OCI-M1 (cell line): ENCODE data around the gene AFF2.
A peak's percentile ranks its signal among the peaks of the same experiment; 100 is the strongest.
"Not testable (repeated sequence)": the region's sequence is repeated elsewhere in the genome, so short reads cannot be mapped to it uniquely, and the experiment has no call there.

ENCODE experiments used
- DNase-seq: peaks from one replicate; lab custom pipeline; 2025; lab: John Stamatoyannopoulos, UW

Gene AFF2

GRCh38 chrX:148854306-148854705, 353.9 kb downstream of the AFF2 start:
- DNase-seq: no peak

DNA sequence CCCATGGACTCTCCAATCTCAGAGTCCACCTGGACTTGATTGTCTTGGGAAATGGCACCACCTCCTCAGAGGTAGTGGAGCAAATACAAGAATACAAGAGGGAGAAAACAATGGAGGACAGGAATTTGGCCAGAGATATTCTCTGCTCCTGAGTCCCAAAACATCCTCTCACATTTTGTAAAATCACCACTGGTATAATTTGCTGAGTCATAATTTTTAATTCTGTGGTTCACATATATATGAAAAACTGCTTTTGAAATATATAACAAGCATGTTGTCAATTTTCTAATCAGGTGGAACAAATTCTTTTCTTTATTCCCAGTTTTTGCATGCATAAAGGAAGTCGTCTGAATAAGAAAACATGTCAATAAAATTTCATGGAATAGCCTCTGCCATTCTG, 356.1 kb downstream of the AFF2 start:
- DNase-seq: no peak

GRCh38 chrX:148865277-148866210, 365.1 kb downstream of the AFF2 start:
- peak; percentile 3 for DNase-seq

DNA sequence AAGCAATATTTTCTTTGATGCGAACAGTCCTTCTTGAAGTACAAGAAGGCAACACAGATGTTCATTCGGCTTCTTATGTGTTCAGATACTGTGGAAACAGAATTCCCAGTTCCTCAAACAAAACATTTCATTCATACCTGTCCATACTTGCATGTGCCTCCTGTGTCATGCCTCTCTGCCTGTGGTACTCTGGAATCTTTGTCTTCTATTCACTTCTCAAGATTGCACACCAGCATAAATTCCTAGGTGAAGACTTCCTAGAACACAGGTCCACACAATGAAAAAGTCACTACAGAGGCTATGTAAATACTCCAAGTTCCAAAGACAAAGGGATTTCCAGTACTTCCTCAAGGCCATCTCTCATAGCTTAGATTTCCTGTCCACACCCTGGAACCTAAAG, 367.2 kb downstream of the AFF2 start:
- DNase-seq: no peak

DNA sequence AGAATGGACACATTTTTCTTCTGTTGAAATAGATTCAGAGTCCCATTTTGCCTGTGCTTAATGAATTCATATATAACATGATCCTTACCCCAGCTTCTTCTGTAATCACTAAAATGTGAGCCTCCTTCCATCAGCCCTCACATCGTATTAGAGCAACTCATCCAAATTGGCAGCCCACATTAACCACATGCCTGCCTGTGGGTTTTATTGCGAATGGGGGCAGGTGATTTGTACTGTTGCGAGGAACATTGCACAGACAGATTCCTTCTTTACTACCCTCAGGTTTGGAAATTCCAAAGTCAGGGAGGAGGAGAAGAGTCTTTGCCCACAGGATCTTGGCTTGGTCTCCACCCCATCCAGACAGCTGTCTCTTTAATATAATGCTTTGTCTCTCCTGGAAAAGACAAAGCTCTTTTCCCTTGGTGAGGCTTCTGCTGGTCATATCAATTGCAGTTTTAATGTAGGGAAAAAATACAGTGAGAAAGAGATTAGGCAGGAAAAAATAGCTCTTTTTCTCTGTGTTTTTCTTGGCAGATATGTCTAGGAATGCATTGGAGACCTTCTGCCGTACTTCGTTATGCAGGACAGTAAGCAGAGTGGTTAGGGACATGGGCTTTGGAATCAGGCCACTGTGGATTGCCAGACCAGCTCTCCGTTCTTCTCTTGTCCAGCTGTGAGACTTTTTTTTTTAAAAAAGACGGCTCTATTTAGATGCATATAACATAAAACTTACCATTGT, 371.2 kb downstream of the AFF2 start:
- no peak for DNase-seq

DNA sequence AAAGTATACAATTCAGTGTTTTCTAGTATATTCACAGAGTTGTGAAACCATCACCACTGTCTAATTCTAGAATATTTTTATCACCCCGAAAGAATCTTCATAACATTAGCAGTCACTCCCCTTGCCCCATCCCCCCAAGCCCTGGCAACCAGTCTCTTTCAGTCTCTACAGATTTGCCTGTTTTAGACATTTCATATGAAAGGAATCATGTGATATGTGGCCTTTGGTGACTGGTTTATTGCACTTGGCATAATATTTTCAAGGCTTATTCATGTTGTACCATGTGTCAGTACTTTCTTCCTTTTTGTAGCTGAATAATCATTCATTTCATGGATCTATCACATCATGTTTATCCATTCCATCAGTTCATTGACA, 371.7 kb downstream of the AFF2 start:
- no peak for DNase-seq

DNA sequence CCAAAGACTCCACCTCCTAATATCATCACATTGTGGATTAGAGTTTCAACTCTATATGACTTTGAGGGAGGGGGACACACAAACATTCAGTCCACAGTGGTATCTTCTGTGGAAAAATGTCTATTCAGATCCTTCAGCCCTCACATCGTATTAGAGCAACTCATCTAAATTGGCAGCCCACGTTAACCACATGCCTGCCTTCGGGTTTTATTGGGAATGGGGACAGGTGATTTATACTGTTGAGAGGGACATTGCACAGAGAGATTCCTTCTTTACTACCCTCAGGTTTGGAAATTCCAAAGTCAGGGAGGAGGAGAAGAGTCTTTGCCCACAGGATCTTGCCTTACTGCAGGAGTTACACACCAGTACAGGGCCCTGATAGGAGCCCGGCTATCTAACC, 372.5 kb downstream of the AFF2 start:
- no peak for DNase-seq

GRCh38 chrX:148874636-148875246, 374.3 kb downstream of the AFF2 start:
- no peak for DNase-seq

- no peak for DNase-seq
Measured at GRCh38 chrX:148878371-148878770, 378.0 kb downstream of the AFF2 start.

DNA sequence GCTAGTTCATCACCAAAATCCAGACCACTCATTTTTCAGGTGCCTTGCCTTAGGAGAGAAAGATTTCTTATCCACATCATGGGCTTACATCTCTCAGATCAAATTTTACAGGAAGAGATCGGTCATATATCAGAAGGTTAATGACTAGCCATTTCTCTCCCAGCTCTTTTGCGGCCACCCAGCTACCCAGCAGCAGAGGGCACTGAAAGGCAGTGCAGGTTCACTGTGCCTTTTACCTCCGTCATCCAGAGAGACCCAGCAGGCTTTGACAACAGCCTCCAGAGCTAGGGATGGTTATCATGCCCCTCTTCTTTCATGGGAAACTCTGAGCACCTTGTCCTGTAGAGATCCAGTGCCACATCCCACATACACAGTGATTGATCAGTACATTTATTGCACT, 384.8 kb downstream of the AFF2 start:
- peak; percentile 8 for DNase-seq

DNA sequence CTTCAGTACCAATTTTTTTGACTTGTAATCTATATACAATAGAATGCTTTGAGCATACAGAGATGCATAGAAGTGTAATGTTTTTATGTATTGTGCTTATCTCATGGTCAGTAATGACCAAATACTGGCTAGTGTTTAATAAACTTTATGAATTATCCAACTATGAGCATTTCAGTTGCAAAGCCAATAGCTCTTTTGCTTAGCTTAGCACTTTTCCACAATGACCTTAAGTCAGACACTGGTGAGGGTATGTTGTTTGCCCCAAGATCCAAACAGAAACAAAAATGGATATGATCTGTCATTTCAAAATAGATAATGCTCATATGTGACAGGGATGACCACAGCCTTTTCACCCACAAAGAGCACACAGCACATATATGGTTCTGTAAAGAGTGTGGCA, 393.0 kb downstream of the AFF2 start:
- DNase-seq: no peak

DNA sequence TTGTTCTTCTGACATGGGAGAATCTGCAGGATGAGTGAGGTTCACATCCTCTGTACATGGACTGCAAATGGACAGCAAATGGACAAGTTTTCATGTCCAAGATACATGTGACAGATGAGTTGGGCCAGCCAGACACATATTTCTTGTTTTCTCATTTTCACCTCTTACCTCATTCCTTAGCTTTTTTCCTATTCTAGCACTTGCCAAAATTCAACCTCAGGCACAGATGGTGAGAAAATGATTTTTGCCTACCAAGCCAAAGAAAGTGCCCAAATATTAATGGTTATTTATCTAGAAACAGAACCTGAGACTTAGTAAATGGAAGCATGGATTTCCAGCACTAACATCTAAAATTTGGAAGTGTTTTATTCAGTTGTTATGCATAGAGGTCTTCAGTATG, 402.2 kb downstream of the AFF2 start:
- DNase-seq: no peak

GRCh38 chrX:148903176-148903575, 402.8 kb downstream of the AFF2 start:
- no peak for DNase-seq

GRCh38 chrX:148904421-148905111, 404.1 kb downstream of the AFF2 start:
- DNase-seq: no peak

- no peak for DNase-seq
Measured at GRCh38 chrX:148905400-148905799, 405.0 kb downstream of the AFF2 start.

GRCh38 chrX:148906628-148907027, 406.2 kb downstream of the AFF2 start:
- DNase-seq: not testable (repeated sequence)

DNA sequence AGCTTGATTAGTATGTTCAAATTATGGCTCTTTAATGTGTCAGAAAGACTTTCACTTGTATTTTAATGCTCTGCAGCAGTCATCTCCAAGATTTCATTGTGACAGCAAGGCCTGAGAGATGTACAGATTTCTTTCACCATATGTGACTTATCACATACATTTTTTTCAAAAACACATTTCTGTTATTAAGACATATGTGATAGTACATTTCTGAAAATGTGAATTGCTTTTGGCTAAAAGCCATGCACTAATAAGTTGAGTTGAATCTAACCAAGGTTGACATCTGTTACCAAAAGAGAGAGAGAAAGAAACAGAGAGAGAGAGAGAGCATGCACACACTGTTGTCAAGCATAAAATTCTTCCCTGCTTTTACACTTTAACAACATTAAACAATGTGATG, 409.3 kb downstream of the AFF2 start:
- no peak for DNase-seq

DNA sequence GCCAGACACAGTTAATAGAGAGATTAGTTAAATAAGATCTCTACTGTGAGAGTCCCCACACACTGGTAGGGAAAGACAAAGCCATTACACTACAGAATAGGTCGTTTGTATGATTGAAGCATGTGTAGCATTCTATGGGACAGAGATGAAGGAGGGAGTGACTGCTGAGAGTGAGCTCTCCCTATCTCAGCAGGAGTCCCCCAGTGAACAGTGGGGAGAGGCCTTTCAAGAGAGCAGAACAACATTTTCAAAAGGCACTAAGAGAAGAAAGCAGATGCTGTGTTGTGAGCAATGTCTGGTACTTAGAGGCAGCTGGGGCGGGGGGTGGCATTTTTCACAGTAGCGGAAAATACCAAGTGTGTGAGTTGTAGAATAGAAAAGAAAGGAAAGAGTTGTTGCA, 413.6 kb downstream of the AFF2 start:
- no peak for DNase-seq

DNA sequence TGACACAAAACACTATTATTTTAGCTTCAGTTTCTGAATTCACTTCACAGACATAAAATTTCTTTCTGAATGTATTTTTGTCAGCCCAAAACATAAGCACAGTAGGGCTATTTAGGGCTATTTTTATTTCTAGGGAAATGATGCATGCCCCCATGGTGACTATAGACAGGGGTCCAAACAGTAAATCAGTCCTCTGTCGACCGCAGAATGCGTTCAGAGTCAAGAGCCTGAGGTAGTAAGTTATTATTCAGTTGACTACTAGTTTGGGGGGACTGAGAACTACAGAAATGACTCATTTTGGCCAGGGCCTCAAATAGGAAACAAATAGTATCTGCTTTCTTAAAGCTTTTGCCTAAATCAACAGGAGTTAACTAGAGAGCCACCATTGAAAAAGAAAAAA, 414.4 kb downstream of the AFF2 start:
- DNase-seq: no peak

- no peak for DNase-seq
Measured at GRCh38 chrX:148915474-148915873, 415.1 kb downstream of the AFF2 start.

DNA sequence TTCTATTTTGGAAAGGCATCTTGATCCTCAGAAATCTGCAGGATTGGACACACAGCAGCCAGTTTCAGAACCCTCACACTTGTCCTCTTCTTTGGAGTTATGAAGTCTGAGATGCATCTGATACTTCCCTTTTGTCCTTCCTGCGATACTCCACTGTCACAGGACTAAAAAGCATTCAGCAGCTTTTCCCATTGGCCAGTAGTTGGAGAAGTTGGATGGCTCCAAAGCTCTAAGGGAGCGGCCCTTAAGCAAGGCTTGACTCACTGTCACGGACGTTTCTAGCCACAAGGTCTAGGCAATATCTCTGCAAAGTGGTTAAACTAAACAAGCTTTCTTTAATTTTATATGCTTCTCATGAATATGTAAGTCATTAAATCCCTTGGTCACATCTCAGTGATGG, 417.0 kb downstream of the AFF2 start:
- DNase-seq: no peak

DNA sequence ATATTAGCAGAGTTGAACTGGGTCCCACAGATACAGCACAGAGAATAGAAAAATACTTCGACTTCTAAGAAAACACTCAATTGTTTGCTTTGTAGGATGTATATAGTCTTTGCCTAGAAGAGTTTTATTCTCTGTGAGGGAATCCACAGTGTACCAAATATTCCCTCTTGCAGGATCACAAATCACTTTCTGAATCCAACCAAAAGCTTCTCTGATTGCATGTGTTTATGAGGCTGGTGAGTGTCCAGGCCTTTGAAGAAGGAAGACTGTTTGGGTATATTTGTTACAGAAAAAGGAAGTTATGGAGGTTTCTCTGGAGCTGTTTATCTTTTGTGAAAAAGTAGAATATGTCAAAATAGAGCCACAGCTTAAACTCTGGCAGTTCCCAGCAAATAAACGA, 423.2 kb downstream of the AFF2 start:
- no peak for DNase-seq
